Measurements from ENCODE around the gene NGFR.

The NGFR gene

DNA sequence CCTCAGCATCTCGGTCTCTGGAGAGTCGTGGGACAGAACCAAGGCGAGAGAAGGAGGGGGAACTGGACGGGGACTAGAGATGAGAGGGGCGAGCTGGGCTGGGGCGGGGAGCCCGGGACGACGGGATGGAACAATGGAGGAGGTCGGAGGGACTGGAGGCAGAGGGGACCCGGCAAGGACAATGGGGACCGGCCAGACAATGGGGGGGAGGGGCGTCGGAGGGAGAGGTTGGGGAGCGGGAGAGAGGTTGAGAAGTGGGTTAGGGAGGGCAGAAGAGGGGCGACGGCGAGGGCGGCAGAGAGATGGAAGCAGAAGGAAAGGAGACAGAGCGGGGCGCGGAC is 719 bp downstream of the NGFR start (continued):
- TF ChIP-seq GLIS2 (tag by site-specific recombination; IDR thresholded peaks at IDR 0.05) (no peak), GFI1B (tag by site-specific recombination; IDR thresholded peaks at IDR 0.05) (no peak), GLI4 (tag by site-specific recombination; IDR thresholded peaks at IDR 0.05) (no peak), ZEB2 (tag by site-specific recombination; IDR thresholded peaks at IDR 0.05) (no peak), ZNF16 (tag by site-specific recombination; IDR thresholded peaks at IDR 0.05; ENCODE audit: low read depth) (0 out of 2 replicates have a peak, but pooled peaks have one; percentile 9), ZNF121 (tag by site-specific recombination; IDR thresholded peaks at IDR 0.05) (no peak), ZNF214 (tag by site-specific recombination; IDR thresholded peaks at IDR 0.05; ENCODE audit: borderline replicate concordance) (no peak), ZNF664 (tag by site-specific recombination; IDR thresholded peaks at IDR 0.05) (no peak), ZNF529 (tag by site-specific recombination; IDR thresholded peaks at IDR 0.05; ENCODE audit: insufficient replicate concordance) (no peak), ZNF677 (tag by site-specific recombination; IDR thresholded peaks at IDR 0.05) (no peak), ZBTB17 (tag by site-specific recombination; IDR thresholded peaks at IDR 0.05) (0 out of 2 replicates have a peak, but pooled peaks have one; percentile 3), ZNF211 (tag by site-specific recombination; IDR thresholded peaks at IDR 0.05; ENCODE audit: low read depth) (no peak), ZNF24 (tag by site-specific recombination; IDR thresholded peaks at IDR 0.05) (no peak), ZNF155 (tag by site-specific recombination; IDR thresholded peaks at IDR 0.05) (no peak), BCL11B (tag by site-specific recombination; IDR thresholded peaks at IDR 0.05; ENCODE audit: low read depth) (peak; percentile 17; the same call in 1 of the 2 replicates), ZFP3 (tag by site-specific recombination; IDR thresholded peaks at IDR 0.05; ENCODE audit: low read depth) (no peak), KLF7 (tag by site-specific recombination; IDR thresholded peaks at IDR 0.05; ENCODE audit: borderline replicate concordance) (no peak), ZNF248 (tag by site-specific recombination; IDR thresholded peaks at IDR 0.05) (no peak), ZNF23 (tag by site-specific recombination; IDR thresholded peaks at IDR 0.05; ENCODE audit: borderline replicate concordance) (no peak), ZBTB7A (tag by site-specific recombination; IDR thresholded peaks at IDR 0.05; ENCODE audit: low read depth) (peak; percentile 95), ZNF114 (tag by site-specific recombination; IDR thresholded peaks at IDR 0.05) (no peak), ZNF112 (tag by site-specific recombination; IDR thresholded peaks at IDR 0.05) (no peak), MYNN (tag by site-specific recombination; IDR thresholded peaks at IDR 0.05; ENCODE audit: borderline replicate concordance) (no peak)
- TF ChIP-seq, protein P1, sequence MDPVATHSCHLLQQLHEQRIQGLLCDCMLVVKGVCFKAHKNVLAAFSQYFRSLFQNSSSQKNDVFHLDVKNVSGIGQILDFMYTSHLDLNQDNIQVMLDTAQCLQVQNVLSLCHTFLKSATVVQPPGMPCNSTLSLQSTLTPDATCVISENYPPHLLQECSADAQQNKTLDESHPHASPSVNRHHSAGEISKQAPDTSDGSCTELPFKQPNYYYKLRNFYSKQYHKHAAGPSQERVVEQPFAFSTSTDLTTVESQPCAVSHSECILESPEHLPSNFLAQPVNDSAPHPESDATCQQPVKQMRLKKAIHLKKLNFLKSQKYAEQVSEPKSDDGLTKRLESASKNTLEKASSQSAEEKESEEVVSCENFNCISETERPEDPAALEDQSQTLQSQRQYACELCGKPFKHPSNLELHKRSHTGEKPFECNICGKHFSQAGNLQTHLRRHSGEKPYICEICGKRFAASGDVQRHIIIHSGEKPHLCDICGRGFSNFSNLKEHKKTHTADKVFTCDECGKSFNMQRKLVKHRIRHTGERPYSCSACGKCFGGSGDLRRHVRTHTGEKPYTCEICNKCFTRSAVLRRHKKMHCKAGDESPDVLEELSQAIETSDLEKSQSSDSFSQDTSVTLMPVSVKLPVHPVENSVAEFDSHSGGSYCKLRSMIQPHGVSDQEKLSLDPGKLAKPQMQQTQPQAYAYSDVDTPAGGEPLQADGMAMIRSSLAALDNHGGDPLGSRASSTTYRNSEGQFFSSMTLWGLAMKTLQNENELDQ (tag by site-specific recombination; IDR thresholded peaks at IDR 0.05; ENCODE audit: low read depth): no peak
- TF ChIP-seq, protein P2, sequence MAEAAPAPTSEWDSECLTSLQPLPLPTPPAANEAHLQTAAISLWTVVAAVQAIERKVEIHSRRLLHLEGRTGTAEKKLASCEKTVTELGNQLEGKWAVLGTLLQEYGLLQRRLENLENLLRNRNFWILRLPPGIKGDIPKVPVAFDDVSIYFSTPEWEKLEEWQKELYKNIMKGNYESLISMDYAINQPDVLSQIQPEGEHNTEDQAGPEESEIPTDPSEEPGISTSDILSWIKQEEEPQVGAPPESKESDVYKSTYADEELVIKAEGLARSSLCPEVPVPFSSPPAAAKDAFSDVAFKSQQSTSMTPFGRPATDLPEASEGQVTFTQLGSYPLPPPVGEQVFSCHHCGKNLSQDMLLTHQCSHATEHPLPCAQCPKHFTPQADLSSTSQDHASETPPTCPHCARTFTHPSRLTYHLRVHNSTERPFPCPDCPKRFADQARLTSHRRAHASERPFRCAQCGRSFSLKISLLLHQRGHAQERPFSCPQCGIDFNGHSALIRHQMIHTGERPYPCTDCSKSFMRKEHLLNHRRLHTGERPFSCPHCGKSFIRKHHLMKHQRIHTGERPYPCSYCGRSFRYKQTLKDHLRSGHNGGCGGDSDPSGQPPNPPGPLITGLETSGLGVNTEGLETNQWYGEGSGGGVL (tag by site-specific recombination; IDR thresholded peaks at IDR 0.05): peak; percentile 76
- TF ChIP-seq, protein P3, sequence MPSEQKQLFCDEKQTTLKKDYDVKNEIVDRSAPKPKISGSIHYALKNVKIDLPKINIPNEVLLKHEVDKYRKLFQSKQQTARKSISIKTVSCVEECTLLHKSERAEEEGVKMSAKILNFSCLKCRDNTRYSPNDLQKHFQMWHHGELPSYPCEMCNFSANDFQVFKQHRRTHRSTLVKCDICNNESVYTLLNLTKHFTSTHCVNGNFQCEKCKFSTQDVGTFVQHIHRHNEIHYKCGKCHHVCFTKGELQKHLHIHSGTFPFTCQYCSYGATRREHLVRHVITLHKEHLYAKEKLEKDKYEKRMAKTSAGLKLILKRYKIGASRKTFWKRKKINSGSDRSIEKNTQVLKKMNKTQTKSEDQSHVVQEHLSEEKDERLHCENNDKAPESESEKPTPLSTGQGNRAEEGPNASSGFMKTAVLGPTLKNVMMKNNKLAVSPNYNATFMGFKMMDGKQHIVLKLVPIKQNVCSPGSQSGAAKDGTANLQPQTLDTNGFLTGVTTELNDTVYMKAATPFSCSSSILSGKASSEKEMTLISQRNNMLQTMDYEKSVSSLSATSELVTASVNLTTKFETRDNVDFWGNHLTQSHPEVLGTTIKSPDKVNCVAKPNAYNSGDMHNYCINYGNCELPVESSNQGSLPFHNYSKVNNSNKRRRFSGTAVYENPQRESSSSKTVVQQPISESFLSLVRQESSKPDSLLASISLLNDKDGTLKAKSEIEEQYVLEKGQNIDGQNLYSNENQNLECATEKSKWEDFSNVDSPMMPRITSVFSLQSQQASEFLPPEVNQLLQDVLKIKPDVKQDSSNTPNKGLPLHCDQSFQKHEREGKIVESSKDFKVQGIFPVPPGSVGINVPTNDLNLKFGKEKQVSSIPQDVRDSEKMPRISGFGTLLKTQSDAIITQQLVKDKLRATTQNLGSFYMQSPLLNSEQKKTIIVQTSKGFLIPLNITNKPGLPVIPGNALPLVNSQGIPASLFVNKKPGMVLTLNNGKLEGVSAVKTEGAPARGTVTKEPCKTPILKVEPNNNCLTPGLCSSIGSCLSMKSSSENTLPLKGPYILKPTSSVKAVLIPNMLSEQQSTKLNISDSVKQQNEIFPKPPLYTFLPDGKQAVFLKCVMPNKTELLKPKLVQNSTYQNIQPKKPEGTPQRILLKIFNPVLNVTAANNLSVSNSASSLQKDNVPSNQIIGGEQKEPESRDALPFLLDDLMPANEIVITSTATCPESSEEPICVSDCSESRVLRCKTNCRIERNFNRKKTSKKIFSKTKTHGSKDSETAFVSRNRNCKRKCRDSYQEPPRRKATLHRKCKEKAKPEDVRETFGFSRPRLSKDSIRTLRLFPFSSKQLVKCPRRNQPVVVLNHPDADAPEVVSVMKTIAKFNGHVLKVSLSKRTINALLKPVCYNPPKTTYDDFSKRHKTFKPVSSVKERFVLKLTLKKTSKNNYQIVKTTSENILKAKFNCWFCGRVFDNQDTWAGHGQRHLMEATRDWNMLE (tag by site-specific recombination; conservative IDR thresholded peaks at IDR 0.05; ENCODE audit: low read depth): no peak
- TF ChIP-seq, protein P4, sequence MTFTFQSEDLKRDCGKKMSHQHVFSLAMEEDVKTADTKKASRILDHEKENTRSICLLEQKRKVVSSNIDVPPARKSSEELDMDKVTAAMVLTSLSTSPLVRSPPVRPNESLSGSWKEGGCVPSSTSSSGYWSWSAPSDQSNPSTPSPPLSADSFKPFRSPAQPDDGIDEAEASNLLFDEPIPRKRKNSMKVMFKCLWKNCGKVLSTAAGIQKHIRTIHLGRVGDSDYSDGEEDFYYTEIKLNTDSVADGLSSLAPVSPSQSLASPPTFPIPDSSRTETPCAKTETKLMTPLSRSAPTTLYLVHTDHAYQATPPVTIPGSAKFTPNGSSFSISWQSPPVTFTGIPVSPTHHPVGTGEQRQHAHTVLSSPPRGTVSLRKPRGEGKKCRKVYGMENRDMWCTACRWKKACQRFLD (tag by site-specific recombination; IDR thresholded peaks at IDR 0.05): no peak
- TF ChIP-seq, protein P5, sequence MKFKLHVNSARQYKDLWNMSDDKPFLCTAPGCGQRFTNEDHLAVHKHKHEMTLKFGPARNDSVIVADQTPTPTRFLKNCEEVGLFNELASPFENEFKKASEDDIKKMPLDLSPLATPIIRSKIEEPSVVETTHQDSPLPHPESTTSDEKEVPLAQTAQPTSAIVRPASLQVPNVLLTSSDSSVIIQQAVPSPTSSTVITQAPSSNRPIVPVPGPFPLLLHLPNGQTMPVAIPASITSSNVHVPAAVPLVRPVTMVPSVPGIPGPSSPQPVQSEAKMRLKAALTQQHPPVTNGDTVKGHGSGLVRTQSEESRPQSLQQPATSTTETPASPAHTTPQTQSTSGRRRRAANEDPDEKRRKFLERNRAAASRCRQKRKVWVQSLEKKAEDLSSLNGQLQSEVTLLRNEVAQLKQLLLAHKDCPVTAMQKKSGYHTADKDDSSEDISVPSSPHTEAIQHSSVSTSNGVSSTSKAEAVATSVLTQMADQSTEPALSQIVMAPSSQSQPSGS (tag by site-specific recombination; IDR thresholded peaks at IDR 0.05; ENCODE audit: low read depth): no peak
- TF ChIP-seq, protein P6, sequence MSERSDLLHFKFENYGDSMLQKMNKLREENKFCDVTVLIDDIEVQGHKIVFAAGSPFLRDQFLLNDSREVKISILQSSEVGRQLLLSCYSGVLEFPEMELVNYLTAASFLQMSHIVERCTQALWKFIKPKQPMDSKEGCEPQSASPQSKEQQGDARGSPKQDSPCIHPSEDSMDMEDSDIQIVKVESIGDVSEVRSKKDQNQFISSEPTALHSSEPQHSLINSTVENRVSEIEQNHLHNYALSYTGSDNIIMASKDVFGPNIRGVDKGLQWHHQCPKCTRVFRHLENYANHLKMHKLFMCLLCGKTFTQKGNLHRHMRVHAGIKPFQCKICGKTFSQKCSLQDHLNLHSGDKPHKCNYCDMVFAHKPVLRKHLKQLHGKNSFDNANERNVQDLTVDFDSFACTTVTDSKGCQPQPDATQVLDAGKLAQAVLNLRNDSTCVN (tag by site-specific recombination; optimal IDR thresholded peaks at IDR 0.05): no peak

Measured in HEK293 (cell line).